Ovary (tissue), 3 donors: ENCODE results near the gene ISCU.

Experiments
- EP300 ChIP-seq: sonication (generic); formaldehyde crosslinking; IDR thresholded peaks from one replicate; pipeline ENCODE4 v1.6.1; 2017; ENCODE audit warnings: antibody characterized with exemption
- POLR2A ChIP-seq: fragments of 450-650 bp; IDR thresholded peaks from one replicate; pipeline ENCODE4 v1.6.1; 2017; ENCODE audit warnings: antibody characterized with exemption, mild to moderate bottlenecking, moderate library complexity
- TF ChIP-seq, protein P1 (sequence below), 3 donors: fragments of 450-650 bp in 2 of 3; fragments of 200-600 bp in 1 of 3; IDR thresholded peaks; one replicate each; pipeline versions ENCODE4 v1.5.1 to v1.8.0; 2016 to 2022; ENCODE audit warnings: antibody characterized with exemption in 3 of 3, mild to moderate bottlenecking in 1 of 3
- donor health status: DM: no; HTN: no; CAD: no.

DNA sequence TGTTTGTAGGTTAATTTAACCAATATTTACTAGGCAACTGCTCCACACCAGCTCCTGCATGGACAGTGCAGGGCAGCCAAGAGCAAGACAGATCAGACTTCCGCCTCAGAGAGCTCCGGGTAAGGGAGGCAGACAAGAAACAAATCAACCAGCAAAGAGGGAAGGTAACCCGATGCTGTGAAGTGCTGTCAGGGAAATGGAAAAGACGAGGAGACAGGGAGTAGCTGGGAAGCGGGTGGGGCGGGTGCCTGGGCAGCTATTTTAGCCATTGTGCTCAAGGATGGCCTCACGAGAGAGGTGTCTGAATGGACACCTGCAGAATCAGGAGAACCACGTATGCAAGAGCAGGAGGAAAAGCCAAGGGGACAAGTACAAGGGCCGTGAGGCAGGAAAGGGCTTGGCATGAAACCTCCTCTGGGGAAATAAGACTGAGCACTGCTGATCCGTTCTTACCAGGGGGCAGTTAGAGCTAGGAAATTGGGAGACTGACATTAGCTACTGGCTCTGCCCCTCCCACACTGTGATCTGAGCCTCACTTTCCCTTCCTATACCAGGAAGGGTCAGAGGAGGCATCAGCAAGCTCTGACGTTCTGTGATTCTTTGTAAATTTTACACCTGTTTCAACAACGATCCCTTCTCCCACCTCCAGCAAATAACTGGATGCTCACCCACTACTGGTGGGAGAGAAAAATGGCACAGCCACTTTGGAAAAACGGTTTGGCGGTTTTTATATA lies 42.0 kb downstream of the ISCU start:
- TF ChIP-seq, protein P1, sequence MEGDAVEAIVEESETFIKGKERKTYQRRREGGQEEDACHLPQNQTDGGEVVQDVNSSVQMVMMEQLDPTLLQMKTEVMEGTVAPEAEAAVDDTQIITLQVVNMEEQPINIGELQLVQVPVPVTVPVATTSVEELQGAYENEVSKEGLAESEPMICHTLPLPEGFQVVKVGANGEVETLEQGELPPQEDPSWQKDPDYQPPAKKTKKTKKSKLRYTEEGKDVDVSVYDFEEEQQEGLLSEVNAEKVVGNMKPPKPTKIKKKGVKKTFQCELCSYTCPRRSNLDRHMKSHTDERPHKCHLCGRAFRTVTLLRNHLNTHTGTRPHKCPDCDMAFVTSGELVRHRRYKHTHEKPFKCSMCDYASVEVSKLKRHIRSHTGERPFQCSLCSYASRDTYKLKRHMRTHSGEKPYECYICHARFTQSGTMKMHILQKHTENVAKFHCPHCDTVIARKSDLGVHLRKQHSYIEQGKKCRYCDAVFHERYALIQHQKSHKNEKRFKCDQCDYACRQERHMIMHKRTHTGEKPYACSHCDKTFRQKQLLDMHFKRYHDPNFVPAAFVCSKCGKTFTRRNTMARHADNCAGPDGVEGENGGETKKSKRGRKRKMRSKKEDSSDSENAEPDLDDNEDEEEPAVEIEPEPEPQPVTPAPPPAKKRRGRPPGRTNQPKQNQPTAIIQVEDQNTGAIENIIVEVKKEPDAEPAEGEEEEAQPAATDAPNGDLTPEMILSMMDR (IDR thresholded peaks at IDR 0.05), result no peak
- TF ChIP-seq POLR2A, result no peak
- TF ChIP-seq EP300, result no peak
